ENCODE results near the gene AUH. TPM values are rescaled to one million over a fixed set of nuclear protein-coding genes. Genes with fewer than 3 reads are reported as not detected.

AUH gene
- total RNA-seq, 1 donor from 2014 or later: 9.8 TPM

DNA sequence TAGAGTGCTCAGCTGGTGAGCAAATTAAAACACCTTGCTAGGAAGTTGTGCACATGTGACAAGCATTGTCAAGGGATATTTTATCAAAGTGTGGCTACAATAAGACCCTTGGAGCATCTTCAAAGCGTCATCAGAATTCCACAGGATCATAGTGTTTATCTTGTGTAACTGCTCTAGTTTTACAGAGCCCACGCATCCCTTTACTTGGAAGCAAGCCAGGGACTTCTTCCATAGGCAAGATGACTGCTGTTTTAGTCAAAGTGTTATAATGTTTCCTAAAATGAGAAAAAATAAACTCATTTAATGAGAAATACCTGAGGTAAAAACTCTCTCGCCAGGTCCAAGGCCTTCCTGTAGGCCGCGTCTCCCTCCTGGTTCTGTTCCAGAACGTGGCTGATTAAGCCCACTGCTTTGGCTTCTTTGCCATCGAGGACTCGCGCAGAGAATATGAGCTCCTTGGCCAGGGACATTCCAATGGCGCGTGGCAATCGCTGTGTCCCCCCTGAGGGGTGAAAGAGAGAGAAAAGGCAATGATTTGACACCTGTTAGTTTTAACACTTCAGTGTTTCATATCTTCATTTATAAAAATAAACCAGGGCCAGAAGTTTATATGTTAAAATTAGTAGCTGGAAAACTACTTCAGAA lies 141.1 kb downstream of the AUH start:
- FAIRE-seq (no peak), DNase-seq (ENCODE audit: low read depth) (peak; percentile 68)
- H3K27me3 Mint-ChIP-seq (ENCODE audit: low read depth, unreplicated experiment): no peaks in the 10 kb centered on the region
- TF ChIP-seq CTCF (IDR thresholded peaks at IDR 0.05; ENCODE audit: insufficient read depth, low read depth, low read length): no peak
- no peak for TF ChIP-seq EZH2 (IDR thresholded peaks at IDR 0.05; ENCODE audit: insufficient read depth, low read length)
- H3K27me3 ChIP-seq (ENCODE audit: insufficient read depth, low read length): no peaks in the 10 kb centered on the region
- no peak overlapping the region for H3K4me3 ChIP-seq (ENCODE audit: insufficient read depth, low read depth, low read length)
- H3K4me2 ChIP-seq (ENCODE audit: low read length): no peak overlapping the region
- no peak overlapping the region for H3K9ac ChIP-seq (ENCODE audit: low read length)
- peaks cover 20% of the 10 kb centered on the region for H3K4me1 Mint-ChIP-seq (ENCODE audit: low read depth, unreplicated experiment)
- no peaks in the 10 kb centered on the region for H3K36me3 ChIP-seq (ENCODE audit: insufficient read depth, low read length)
- H3K27ac Mint-ChIP-seq (ENCODE audit: unreplicated experiment): peak overlapping the region; percentile 92
- H3K9me3 Mint-ChIP-seq (ENCODE audit: unreplicated experiment): no peaks in the 10 kb centered on the region
- H3K4me1 ChIP-seq (ENCODE audit: insufficient read depth, low read length): peaks cover 17% of the 10 kb centered on the region
- no peaks in the 10 kb centered on the region for H3K9me3 ChIP-seq (ENCODE audit: insufficient read depth, low read depth, low read length)
- H3K27ac ChIP-seq (ENCODE audit: low read depth, low read length): peak overlapping the region; percentile 70
- no peaks in the 10 kb centered on the region for H3K79me2 ChIP-seq (ENCODE audit: insufficient read depth, low read length)
- no peak overlapping the region for H3K4me3 Mint-ChIP-seq (ENCODE audit: unreplicated experiment)
- H4K20me1 ChIP-seq (ENCODE audit: insufficient read depth, low read length): no peaks in the 10 kb centered on the region
- H2AFZ ChIP-seq (ENCODE audit: low read depth, low read length): no peak overlapping the region
- H3K36me3 Mint-ChIP-seq (ENCODE audit: low read depth, unreplicated experiment): peaks cover 5% of the 10 kb centered on the region

- peak overlapping the region; percentile 36 for H3K27ac ChIP-seq (ENCODE audit: low read depth, low read length)
- no peak overlapping the region for H3K4me3 ChIP-seq (ENCODE audit: insufficient read depth, low read depth, low read length)
- DNase-seq (ENCODE audit: low read depth) (no peak), FAIRE-seq (no peak)
- H3K9ac ChIP-seq (ENCODE audit: low read length): no peak overlapping the region
- no peaks in the 10 kb centered on the region for H3K79me2 ChIP-seq (ENCODE audit: insufficient read depth, low read length)
- TF ChIP-seq CTCF (IDR thresholded peaks at IDR 0.05; ENCODE audit: insufficient read depth, low read depth, low read length) (no peak), EZH2 (IDR thresholded peaks at IDR 0.05; ENCODE audit: insufficient read depth, low read length) (no peak)
- no peak overlapping the region for H3K4me2 ChIP-seq (ENCODE audit: low read length)
- no peaks in the 10 kb centered on the region for H3K27me3 ChIP-seq (ENCODE audit: insufficient read depth, low read length)
- no peaks in the 10 kb centered on the region for H4K20me1 ChIP-seq (ENCODE audit: insufficient read depth, low read length)
- H3K4me1 Mint-ChIP-seq (ENCODE audit: low read depth, unreplicated experiment): peaks cover 22% of the 10 kb centered on the region
- no peak overlapping the region for H3K27ac Mint-ChIP-seq (ENCODE audit: unreplicated experiment)
- no peaks in the 10 kb centered on the region for H3K9me3 ChIP-seq (ENCODE audit: insufficient read depth, low read depth, low read length)
- peaks cover 5% of the 10 kb centered on the region for H3K36me3 Mint-ChIP-seq (ENCODE audit: low read depth, unreplicated experiment)
- no peak overlapping the region for H3K4me3 Mint-ChIP-seq (ENCODE audit: unreplicated experiment)
- H2AFZ ChIP-seq (ENCODE audit: low read depth, low read length): no peak overlapping the region
- H3K36me3 ChIP-seq (ENCODE audit: insufficient read depth, low read length): no peaks in the 10 kb centered on the region
- peaks cover 17% of the 10 kb centered on the region for H3K4me1 ChIP-seq (ENCODE audit: insufficient read depth, low read length)
- no peaks in the 10 kb centered on the region for H3K27me3 Mint-ChIP-seq (ENCODE audit: low read depth, unreplicated experiment)
- H3K9me3 Mint-ChIP-seq (ENCODE audit: unreplicated experiment): no peaks in the 10 kb centered on the region
These were observed 141.7 kb downstream of the AUH start for GRCh38 chr9:91220021-91220420.

DNA sequence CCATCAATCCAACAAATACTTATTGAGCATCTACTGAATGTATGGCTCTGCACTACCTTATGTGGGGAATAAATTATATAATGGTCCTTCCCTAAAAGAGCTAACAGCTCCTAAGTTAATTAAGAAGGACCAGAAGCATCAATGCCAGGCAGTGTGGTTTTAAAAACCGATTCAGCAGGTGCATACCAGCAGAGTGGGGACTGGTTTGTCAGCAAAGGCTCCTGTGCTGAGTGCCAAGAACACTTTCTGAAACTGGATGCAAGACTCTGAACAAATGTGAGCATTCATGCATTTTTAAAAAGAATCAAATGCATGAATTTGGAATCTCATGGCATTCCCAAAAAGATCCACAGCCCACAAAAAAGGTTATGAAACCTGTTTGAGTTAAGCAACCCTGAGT lies 142.2 kb downstream of the AUH start:
- H3K27ac Mint-ChIP-seq (ENCODE audit: unreplicated experiment): no peak overlapping the region
- H3K4me1 Mint-ChIP-seq (ENCODE audit: low read depth, unreplicated experiment): peaks cover 25% of the 10 kb centered on the region
- H3K9ac ChIP-seq (ENCODE audit: low read length): no peak overlapping the region
- no peaks in the 10 kb centered on the region for H3K9me3 ChIP-seq (ENCODE audit: insufficient read depth, low read depth, low read length)
- no peak overlapping the region for H2AFZ ChIP-seq (ENCODE audit: low read depth, low read length)
- no peak overlapping the region for H3K4me2 ChIP-seq (ENCODE audit: low read length)
- no peak overlapping the region for H3K27ac ChIP-seq (ENCODE audit: low read depth, low read length)
- no peaks in the 10 kb centered on the region for H4K20me1 ChIP-seq (ENCODE audit: insufficient read depth, low read length)
- H3K27me3 ChIP-seq (ENCODE audit: insufficient read depth, low read length): no peaks in the 10 kb centered on the region
- FAIRE-seq (no peak), DNase-seq (ENCODE audit: low read depth) (no peak)
- H3K79me2 ChIP-seq (ENCODE audit: insufficient read depth, low read length): no peaks in the 10 kb centered on the region
- H3K36me3 ChIP-seq (ENCODE audit: insufficient read depth, low read length): no peaks in the 10 kb centered on the region
- H3K27me3 Mint-ChIP-seq (ENCODE audit: low read depth, unreplicated experiment): no peaks in the 10 kb centered on the region
- peaks cover 17% of the 10 kb centered on the region for H3K4me1 ChIP-seq (ENCODE audit: insufficient read depth, low read length)
- TF ChIP-seq CTCF (IDR thresholded peaks at IDR 0.05; ENCODE audit: insufficient read depth, low read depth, low read length) (no peak), EZH2 (IDR thresholded peaks at IDR 0.05; ENCODE audit: insufficient read depth, low read length) (no peak)
- no peaks in the 10 kb centered on the region for H3K9me3 Mint-ChIP-seq (ENCODE audit: unreplicated experiment)
- H3K36me3 Mint-ChIP-seq (ENCODE audit: low read depth, unreplicated experiment): peaks cover 5% of the 10 kb centered on the region
- H3K4me3 Mint-ChIP-seq (ENCODE audit: unreplicated experiment): no peak overlapping the region
- H3K4me3 ChIP-seq (ENCODE audit: insufficient read depth, low read depth, low read length): no peak overlapping the region
